K562 (cell line): ENCODE data around the gene ZBTB20.

Experiments
- HDAC2 ChIP-seq: fragments of 450-650 bp; IDR thresholded peaks from 2 replicates; pipeline ENCODE4 v1.6.1; 2016; ENCODE audit warnings: mild to moderate bottlenecking
- TARDBP ChIP-seq: fragments of 450-650 bp; IDR thresholded peaks from 2 replicates; pipeline ENCODE4 v1.6.1; 2016
- YBX1 ChIP-seq: fragments of 450-650 bp; IDR thresholded peaks from 2 replicates; pipeline ENCODE4 v1.7.1; 2016; ENCODE audit warnings: mild to moderate bottlenecking
- TF ChIP-seq, protein P1 (sequence below), 3 experiments: IDR thresholded peaks in 2 of 3; conservative IDR thresholded peaks in 1 of 3; 2 replicates each; pipeline ENCODE4 v1.5.1; 2011 to 2012; ENCODE audit warnings: low read length in 3 of 3, mild to moderate bottlenecking in 3 of 3, control low read depth in 2 of 3, improper control_type of control experiment in 1 of 3, inconsistent platforms in 1 of 3, low read depth in 1 of 3, mixed read lengths in 1 of 3, moderate library complexity in 1 of 3; ENCODE audit not compliant: insufficient read depth in 2 of 3
- TF ChIP-seq, protein P2 (sequence below): fragments of 250-450 bp; sonication (Bioruptor Pico); IDR thresholded peaks from 2 replicates; pipeline ENCODE4 v1.4.0; 2020

DNA sequence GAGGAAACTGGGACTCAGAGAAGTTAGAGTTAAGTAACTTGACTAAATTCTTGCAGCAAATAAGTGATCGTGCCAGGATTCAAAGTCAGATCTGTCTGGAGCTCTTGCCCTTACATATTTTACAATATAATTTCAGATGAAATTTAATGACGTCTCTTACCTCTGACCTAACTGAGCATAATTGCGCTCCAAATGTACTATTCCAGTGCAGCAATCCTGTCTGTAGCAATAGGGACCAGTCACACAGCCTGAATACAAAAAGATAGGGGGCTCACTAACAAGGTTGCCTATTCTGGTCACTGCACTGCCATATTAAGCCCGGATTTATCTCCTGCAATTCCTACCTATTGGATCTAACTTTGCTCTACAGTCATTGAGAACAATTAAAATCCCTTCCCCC, 316.4 kb downstream of the ZBTB20 start:
- TF ChIP-seq, protein P1, sequence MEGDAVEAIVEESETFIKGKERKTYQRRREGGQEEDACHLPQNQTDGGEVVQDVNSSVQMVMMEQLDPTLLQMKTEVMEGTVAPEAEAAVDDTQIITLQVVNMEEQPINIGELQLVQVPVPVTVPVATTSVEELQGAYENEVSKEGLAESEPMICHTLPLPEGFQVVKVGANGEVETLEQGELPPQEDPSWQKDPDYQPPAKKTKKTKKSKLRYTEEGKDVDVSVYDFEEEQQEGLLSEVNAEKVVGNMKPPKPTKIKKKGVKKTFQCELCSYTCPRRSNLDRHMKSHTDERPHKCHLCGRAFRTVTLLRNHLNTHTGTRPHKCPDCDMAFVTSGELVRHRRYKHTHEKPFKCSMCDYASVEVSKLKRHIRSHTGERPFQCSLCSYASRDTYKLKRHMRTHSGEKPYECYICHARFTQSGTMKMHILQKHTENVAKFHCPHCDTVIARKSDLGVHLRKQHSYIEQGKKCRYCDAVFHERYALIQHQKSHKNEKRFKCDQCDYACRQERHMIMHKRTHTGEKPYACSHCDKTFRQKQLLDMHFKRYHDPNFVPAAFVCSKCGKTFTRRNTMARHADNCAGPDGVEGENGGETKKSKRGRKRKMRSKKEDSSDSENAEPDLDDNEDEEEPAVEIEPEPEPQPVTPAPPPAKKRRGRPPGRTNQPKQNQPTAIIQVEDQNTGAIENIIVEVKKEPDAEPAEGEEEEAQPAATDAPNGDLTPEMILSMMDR (IDR thresholded peaks at IDR 0.05 in 2 of 3, conservative IDR thresholded peaks at IDR 0.05 in 1 of 3; ENCODE audit: insufficient read depth in 2 of 3, low read depth in 1 of 3, low read length in 3 of 3), result no peak
- TF ChIP-seq, protein P2, sequence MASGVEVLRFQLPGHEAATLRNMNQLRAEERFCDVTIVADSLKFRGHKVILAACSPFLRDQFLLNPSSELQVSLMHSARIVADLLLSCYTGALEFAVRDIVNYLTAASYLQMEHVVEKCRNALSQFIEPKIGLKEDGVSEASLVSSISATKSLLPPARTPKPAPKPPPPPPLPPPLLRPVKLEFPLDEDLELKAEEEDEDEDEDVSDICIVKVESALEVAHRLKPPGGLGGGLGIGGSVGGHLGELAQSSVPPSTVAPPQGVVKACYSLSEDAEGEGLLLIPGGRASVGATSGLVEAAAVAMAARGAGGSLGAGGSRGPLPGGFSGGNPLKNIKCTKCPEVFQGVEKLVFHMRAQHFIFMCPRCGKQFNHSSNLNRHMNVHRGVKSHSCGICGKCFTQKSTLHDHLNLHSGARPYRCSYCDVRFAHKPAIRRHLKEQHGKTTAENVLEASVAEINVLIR (CRISPR knock-in tag), result no peak
- TF ChIP-seq TARDBP, result no peak
- TF ChIP-seq YBX1, result no peak
- no peak for TF ChIP-seq HDAC2
